Neural progenitor cell (in vitro differentiated cells): ENCODE measurements around the gene FAM120A.

Source experiments
- CTCF ChIP-seq: fragments of 200-600 bp; sonication (generic); IDR thresholded peaks from 2 replicates; pipeline ENCODE4 v1.5.1; 2017; ENCODE audit warnings: antibody characterized with exemption, mild to moderate bottlenecking
- EZH2 ChIP-seq: fragments of 200-600 bp; sonication (generic); IDR thresholded peaks from 2 replicates; pipeline ENCODE4 v1.6.1; 2017; ENCODE audit warnings: antibody characterized with exemption, mild to moderate bottlenecking, moderate library complexity

GRCh38 chr9:93501406-93501805 is 49.9 kb downstream of the FAM120A start:
- no peak for TF ChIP-seq CTCF
- no peak for TF ChIP-seq EZH2
